Bone marrow (tissue), 2 donors: ENCODE measurements around the gene PDS5B.
A peak's percentile ranks its signal among the peaks of the same experiment; 100 is the strongest.
"Not testable (repeated sequence)": the region's sequence is repeated elsewhere in the genome, so short reads cannot be mapped to it uniquely, and the experiment has no call there.

Experiments used
- DNase-seq, 2 donors: peaks; one replicate each; lab custom pipeline; 2025; lab: John Stamatoyannopoulos, UW

Gene PDS5B

DNA sequence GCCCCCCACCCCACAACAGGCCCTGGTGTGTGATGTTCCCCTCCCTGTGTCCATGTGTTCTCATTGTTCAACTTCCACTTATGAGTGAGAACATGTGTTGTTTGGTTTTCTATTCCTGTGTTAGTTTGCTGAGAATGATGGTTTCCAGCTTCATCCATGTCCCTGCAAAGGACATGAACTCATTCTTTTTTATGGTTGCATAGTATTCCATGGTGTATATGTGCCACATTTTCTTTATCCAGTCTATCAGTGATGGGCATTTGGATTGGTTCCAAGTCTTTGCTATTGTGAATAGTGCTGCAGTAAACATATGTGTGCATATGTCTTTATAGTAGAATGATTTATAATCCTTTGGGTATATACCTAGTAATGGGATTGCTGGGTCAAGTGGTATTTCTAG, 142.8 kb downstream of the PDS5B start:
- DNase-seq = not testable (repeated sequence)

DNA sequence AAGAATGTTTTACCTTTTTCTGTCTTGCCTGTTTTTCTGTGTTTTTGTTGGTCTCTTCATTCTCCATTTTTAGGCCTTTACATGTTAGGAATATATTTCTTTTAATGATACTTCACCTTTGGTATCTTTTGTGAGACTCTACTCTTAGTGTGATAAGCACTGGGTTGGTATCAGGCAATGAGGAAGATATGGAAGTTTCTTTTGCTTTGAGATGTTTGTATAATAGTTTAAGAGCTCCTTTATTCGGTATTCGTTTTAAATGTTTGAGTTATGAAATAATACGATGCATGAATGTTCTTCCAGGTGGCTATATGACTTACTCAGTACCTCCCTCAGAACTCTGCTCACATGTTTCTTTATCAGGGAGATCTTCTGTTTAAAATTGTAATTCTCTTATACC, 144.8 kb downstream of the PDS5B start:
- DNase-seq = no peak

DNA sequence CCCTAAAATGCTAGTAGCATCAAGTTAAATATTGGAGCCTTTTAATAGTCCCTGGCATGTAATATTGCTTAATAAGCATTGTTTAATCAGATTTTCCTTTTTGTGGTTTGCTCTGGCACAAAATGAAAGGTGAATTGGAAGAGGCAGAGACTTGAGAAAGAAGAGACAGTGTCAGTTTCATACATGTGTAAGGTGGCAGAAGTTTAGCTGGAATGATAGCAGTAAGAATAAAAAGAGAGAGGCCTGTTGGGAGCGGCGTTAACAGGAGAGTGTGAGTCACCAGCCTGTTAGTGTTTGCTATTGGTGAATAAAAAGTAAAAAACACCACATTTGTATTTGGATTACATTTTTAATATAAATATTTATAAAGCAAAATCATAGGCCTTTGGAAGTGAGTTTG, 145.3 kb downstream of the PDS5B start:
- no peak for DNase-seq

DNA sequence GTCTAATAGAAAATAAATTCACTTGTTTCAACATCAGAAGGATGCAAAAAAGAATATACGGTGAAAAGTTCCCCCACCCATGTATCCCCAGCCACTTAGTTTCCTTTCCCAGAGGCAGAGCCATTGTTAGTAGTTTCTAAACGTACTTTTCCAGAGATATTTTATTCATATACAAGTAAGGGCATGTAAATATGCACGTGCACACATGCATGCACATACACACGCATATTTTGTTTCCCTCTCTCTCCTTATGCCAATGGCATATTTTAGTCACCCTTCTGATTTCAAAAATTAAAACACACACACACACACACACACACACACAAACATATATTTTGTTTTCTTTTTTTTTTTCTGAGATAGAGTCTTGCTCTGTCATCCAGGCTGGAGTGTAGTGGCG, 147.4 kb downstream of the PDS5B start:
- DNase-seq = no peak

DNA sequence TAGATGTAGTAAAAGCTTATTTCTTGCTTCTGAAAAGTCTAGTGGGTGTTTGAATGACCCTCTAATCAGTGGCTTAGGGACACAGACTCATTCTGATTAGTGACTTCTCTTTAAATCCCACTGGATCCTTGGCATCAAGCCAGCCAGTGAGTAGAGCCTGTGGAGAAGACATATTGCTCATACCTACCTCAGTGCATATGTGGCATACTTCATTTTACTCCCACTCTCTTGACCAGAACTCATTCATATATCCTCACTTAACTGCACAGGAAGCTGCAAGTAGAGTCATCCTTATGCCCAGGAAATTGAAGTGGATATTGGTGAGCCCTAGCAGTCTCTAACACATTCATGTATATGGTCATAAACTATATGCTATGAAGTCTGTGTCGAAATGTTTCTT, 148.3 kb downstream of the PDS5B start:
- DNase-seq = no peak

DNA sequence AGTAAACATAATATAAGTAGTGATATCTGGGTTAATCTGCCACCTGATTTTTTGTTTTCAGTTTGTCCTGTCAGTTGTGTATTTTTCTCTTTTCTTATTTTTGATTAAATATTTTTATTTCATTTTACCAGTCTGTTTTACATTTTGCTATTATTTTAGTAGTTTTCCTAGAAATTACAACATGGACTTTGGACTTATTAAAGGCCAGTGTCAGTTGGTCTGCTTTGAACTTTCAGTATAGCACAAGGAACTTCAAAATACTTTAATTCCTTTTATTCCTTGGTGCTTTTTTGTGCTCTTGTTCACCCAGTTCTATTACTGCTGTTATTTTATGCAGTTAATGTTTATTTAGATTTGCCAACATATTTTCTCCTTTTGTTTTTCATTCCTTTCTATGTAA, 149.6 kb downstream of the PDS5B start:
- DNase-seq = no peak

DNA sequence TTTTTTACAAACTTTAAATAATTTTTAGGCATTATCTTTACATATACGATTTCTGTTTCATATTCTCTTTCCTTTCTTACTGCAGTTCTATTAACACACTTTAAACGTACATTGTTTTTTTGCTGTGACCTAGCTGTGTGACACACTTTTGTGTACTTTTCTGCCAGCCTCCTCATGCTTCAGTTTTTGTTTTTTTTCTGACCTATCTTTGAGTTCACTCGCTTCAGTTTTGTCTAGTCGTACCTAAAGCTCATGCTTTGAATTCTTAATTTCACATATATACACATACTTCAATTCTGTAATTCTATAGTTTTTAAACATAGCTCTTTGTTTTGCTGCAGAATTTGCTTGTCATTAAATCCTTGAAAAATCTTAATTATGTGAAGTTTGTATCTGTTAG, 150.4 kb downstream of the PDS5B start:
- no peak for DNase-seq

DNA sequence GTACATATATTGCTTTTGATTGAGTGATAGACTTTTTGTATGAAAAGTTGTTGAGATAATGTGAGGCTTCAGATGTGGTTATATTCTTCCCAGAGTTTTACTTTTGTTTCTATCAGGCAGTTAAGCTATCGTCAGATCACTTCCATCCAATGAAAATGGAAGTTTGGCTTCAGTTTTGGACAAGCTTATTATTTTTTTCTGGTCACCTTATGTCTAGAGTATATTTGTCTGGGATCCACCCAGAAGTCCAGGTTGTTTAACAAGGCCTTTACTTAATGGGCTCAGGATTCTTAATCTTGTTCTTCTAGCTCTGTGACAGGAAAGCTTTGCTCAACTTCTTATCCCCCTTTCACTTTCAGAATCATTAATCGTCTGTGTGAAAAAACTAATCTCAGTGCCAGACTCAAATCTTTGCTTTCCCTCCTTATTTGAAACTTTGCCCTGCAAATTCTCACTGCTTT, 150.9 kb downstream of the PDS5B start:
- peak in 1 of 2 donors; percentile 9 for DNase-seq

DNA sequence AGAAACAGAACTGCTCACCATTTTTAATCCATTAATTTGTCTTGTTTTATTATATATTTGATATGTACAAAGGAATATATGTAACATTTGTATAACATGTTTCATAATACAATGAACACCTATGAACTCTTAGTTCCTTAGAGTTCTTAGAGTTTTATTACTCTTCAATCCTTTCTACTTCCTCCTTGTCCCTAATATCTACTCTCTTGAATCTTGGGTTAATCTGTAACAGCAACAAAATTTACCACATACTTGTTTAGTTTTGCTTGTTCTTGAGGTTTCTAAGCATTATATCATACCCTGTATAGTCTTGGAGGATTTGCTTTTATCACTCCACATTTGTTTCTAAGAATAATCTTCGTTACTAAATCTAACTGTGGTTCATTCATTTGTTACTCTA, 151.4 kb downstream of the PDS5B start:
- no peak for DNase-seq

DNA sequence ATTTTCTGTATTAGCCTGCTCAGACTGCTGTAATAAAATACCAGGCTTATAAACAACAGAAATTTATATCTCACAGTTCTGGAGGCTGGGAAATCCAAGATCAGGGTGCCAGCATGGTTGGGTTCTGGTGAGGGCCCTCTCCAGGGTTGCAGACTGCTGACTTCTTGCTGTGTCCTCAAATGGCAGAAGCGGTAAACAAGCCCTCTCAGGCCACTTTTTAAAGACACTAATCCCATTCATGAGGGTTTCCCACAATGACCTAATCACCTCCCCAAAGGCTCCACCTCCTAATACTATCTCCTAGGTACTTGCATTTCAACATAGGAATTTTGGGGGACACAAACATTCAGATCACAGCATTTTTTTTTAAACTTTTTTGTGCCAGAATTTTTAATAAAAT, 159.3 kb downstream of the PDS5B start:
- no peak for DNase-seq

DNA sequence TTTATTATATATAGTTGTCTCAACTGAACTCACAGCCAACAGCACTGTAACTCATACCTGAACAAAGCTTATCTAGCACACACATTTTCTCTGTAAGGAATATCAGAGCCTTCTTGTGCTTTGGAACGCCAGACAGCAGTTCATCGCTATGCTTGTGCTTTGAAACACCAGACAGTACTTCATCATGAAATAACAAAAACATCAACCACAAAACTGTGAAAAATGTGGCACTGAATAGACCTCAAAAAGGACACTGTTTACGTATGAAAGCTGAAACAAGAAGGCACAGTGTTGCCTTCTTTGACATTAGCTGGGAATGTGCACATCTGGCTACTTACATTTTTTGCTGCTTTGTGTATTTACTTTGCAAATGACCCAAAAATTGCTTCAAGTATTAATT, 160.2 kb downstream of the PDS5B start:
- no peak for DNase-seq

DNA sequence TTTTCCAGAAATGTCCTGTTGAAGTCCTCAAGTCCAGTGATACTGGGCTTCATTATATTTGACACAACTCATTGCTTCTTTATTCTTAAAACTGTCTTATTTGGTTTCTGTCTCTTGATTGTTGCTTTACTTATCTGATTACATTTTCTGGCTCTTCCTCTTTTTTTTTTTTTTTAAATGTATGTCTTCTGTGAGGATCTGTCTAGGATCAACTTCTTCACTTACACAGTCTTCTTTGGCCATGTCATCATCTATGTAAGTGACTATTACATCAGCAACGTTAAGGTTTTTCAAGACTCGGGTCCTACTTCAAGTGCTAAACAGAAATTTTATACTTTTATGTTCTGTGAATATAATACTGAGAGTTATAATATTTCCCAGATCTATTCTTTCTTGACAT, 162.1 kb downstream of the PDS5B start:
- no peak for DNase-seq

DNA sequence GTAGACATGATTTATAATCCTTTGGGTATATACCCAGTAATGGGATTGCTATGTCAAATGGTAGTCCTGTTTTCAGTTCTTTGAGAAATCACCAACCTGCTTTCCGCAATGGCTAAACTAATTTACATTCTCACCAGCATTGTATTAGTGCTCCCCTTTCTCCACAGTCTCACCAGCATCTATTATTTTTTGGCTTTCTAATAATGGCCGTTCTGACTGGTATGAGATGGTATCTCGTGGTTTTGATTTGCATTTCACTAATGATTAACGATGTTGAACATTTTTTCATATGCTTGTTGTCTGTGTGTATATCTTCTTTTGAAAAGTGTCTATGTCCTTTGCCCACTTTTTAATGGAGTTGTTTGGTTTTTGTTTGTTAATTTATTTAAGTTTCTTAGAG, 165.1 kb downstream of the PDS5B start:
- no peak for DNase-seq

DNA sequence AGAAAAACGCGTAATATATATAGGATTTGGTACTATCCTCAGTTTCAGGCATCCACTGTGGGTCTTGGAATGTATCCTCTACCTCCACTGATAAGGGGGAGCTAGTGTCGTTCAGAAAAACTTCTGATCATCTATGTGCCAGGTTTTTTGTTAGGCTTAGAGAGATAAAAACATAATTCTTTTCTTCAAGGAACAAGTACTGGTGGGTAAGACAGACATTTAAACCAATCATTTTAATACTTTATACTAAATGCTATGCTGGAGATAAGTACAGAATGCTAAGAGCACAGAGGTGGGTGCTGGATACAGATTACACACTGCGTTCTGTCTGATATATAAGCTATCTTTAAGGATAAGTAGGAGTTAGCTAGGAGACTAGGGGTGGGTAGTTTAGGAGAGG, 166.1 kb downstream of the PDS5B start:
- no peak for DNase-seq

DNA sequence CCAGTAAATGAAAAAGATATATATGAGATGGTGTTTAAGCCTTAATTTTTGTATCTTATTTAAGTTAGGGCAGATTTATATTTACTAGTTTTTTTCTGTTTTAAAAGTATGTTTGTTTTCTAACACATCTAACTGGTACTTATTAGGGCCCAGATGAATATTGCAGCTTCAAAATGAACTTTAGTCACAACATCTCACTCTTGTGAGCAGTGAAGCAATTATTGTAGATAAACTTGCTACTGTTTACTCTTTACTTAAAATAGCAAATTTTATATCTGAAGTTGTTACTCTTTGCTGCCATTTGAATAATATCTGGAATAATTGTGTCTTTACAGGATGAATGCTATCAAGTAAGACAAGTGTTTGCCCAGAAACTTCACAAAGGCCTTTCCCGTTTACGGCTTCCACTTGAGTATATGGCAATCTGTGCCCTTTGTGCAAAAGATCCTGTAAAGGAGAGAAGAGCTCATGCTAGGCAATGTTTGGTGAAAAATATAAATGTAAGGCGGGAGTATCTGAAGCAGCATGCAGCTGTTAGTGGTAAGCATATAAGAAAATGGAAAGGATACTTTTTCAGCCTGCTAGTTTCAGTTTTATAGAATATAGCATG, 166.8 kb downstream of the PDS5B start:
- DNase-seq = no peak

DNA sequence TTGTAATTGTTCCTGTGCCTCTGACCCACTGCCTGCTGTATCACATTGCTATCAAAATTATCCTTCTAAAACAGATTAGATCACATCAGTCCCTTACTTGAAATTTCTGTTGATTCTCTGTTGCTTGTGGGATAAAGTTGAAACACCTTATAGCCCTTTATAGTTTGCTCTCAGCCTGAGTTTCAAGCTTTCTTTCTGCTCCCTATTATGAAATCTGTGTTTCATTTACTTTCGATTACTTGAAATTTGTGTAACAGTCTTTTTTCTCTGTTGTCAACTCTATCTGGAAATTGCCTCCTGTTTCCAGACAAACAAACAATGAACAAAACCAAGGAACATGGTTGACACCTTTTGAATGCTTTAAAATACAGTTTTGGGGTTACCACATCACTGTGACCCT, 167.9 kb downstream of the PDS5B start:
- DNase-seq = no peak

DNA sequence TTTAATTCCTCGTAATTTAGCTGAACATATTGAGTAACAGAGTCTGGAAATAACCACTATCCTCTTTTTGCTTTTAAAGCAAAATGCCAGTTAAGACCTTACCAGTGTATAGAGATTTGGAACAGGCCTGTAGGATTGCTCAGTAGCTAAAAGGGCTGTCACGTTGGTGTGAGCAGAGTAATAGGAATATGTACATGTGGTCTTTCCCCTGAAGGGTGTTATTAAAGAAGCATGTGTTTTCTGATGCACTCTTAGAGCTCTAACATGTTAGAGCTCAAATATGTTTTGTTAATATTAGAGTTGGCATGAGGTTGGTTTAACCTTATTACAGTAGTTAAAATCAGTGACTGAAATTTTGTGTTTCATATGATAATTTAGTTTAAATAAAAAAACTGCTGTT, 172.9 kb downstream of the PDS5B start:
- DNase-seq = no peak

DNA sequence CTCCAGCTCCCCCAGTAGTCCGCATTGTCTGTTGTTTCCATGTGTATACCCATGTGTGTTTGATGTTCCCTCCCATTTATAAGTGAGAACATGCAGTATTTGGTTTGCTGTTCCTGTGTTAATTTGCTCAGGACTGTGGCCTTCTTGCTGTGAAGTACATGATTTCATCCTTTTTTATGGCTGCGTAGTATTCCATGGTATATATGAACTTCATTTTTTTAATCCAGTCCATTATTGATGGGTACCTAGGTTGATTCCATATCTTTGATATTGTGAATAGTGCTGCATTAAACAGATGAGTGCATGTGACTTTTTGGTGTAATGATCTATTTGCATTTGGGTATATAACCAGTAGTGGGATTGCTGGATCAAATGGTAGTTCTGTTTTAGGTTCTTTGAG, 175.2 kb downstream of the PDS5B start:
- no peak for DNase-seq

DNA sequence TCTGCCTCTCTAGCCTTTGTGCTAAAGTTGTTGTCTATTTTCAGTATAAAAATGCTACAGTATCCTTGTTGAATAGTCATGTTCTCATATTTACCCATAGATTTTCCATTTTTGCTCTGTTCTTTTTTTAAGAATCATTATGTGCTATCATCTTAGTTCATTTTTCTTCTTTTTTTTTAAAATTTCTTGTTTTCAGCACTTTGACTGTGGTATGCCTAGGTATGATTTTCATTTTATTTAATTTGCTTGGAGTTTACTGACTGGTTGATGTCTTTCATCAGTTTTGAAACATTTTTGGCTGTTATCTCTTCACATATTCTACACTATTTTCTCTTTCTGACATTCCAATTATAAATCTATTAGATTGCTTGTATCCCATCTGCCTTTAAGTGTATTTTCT, 192.9 kb downstream of the PDS5B start:
- DNase-seq = no peak

DNA sequence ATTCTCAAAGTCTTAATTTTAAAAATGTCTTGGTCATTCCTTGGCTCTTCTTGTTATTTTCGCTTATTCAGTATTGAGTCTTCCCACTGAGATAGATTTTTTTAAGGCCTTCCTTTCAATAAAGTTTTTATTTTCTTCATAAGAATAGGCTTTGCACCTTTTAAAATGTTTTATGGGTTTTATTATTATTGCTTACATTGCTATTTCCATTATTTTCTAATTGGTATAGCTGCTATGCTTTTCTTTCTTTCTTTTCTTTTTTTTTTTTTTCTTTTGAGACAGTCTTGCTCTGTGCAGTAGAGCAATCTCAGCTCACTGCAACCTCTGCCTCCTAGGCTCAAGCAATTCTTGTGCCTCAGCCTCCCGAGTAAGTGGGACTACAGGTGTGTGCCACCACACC, 195.7 kb downstream of the PDS5B start:
- no peak for DNase-seq

DNA sequence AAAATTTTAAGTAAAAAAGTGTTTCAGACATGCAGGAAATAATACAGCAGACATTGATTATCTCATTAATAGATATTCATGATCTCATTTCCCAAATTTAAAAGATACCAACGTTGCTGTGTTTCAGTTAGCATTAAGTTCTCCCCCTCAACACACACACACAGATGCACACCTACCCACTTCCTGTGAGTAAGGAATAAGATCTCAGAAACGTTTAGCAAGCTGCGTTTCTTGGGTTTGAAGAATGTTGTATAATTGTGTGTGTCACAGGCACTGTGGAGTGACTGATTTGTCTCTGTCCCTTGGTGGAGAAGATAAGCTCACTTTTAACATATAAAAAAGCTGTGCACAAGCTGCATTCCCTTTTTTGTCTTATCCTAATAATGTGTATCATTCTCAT, 196.8 kb downstream of the PDS5B start:
- DNase-seq = peak in 1 of 2 donors; percentile 10

DNA sequence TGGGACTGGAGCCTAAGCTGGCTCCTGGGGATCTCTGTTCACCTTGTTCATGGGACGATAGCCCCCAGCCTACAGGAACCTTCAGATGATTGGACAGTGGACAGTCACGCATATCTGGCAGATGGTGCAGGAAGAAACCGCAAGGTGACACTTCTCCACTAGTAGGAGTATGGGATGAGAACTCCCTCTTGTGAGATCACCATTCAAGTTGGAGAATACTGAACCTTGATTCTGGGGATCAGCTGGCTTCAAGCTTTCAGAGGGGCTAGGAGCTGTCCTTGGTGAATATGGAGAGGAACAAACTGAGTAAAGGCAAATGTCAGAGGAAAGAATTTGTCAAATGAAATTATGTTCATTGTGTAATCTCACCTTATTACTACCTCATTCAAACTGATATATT, 204.5 kb downstream of the PDS5B start:
- no peak for DNase-seq

DNA sequence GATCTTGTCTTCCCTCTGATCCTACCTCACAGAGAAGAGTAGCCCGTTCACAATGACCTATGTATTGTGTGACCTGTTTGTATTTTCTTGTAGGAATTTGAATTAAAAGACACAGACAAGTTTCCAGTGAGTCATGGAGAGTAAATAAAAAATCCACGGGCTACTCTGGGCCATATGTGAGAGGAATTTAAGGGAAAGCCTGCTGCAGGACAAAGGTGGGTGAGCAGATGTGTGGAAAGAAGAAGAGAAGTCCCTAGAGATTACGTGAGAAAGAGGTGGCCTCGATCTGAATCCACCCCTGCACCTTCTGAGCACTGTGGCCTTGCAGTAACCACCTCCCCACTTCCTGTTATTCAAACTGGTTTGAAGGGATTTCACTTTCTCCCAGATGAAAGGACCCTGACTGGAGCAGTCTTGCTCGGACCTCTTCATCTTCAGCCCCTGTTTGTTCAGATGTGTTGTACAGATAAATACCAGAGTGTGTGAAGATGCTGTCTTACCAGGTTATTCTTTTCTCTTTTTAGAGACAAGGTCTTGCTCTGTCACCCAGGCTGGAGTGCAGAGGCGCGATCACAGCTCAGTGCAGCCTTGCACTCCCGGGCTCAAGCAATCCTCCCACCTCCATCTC, 205.4 kb downstream of the PDS5B start:
- DNase-seq = no peak

DNA sequence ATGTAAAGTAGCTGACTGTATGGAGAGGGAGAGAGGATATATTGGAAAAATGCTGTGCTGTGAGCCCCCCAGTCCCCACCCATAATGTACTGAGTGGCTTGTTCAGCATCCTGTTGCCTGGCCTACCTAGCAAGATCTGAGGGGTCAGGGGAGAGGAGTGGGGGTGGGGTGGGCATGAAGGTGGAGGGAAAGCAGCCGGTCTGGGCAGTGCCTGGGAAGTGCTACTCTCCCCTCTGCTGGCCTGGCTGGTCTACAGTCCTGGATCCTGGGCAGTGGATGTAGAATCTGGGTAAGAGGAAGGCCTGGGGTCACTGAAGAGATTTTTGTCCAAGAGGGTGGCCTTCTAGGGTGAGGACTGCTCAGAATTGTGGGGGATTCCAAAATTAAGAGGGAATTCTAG, 210.5 kb downstream of the PDS5B start:
- DNase-seq = no peak
